ENCODE data around the gene GNB3. TPM values are rescaled to one million over a fixed set of nuclear protein-coding genes. Genes with fewer than 3 reads are reported as not detected.
A peak's percentile ranks its signal among the peaks of the same experiment; 100 is the strongest.

GNB3 gene
- total RNA-seq, 1 experiment from 2014 or later, result 8.7 TPM

- Histone ChIP-seq H3K9ac (ENCODE audit: low read length) (peak within 1 kb of the TSS; percentile 99), H3K9me3 (ENCODE audit: control insufficient read depth in 1 of 2, insufficient read depth in 1 of 2, low read depth in 1 of 2, low read length in 2 of 2) (no peaks in the 10 kb centered on the region), H3K4me2 (ENCODE audit: low read length) (peak within 1 kb of the TSS; percentile 91), H3K9me2 (ENCODE audit: insufficient read depth) (no peaks in the 10 kb centered on the region), H3K27ac (ENCODE audit: low read depth, low read length) (peak within 1 kb of the TSS; percentile 88), H4K20me1 (ENCODE audit: insufficient read depth) (no peaks in the 10 kb centered on the region), H3K79me2 (ENCODE audit: insufficient read depth, low read length) (peaks cover 31% of the 10 kb centered on the region), H3K4me1 (ENCODE audit: control insufficient read depth in 1 of 2, insufficient read depth in 2 of 2, low read length in 2 of 2) (peaks cover 12 to 34% of the 10 kb centered on the region in 2 experiments), H3K27me3 (ENCODE audit: insufficient read depth, low read length) (no peaks in the 10 kb centered on the region), H3K4me3 (replicated peaks in 1 of 2; ENCODE audit: low read depth in 1 of 2, low read length in 2 of 2) (peak within 1 kb of the TSS; percentile 79 to 95), H3K36me3 (ENCODE audit: control insufficient read depth in 1 of 2, insufficient read depth in 2 of 2, low read length in 2 of 2) (peaks cover 6 to 19% of the 10 kb centered on the region in 2 experiments; a peak in 3 of 4 replicates), H2AFZ (ENCODE audit: low read depth, low read length, poor library complexity, severe bottlenecking) (no peak within 1 kb of the TSS)
- peak; percentile 19 for ATAC-seq
- no TSS peak for BruUV-seq (replicated peaks)
- ChIA-PET CTCF (interaction anchor here (1.0 to 2.7 kb wide), 5 partner anchors 24 to 257 kb away, joined by 3 to 11 read pairs (median 5); partner anchors contain the start of genes CDCA3, MLF2, PTMS and USP5), POLR2A (interaction anchor here (1.0 to 3.6 kb wide), 4 partner anchors 24 to 139 kb away, joined by 3 to 12 read pairs (median 8); partner anchors contain the start of genes CDCA3, PTMS, USP5 and ZNF384), RAD21 (ENCODE audit: low non-redundant PET in 1 of 2, low total read pairs in 2 of 2, uncharacterized antibody in 2 of 2, unreplicated experiment in 2 of 2) (no interaction called here)
- no peak for DNase-seq (ENCODE audit: low read depth, low spot score)
- TF ChIP-seq EZH2phosphoT487 (IDR thresholded peaks at IDR 0.05; ENCODE audit: borderline replicate concordance) (no peak), SRF (IDR thresholded peaks at IDR 0.05; ENCODE audit: low read depth) (no peak), POLR2A (IDR thresholded peaks at IDR 0.05; ENCODE audit: borderline replicate concordance, extremely low read depth, insufficient read depth, insufficient read length) (peak; percentile 45), YY1 (IDR thresholded peaks at IDR 0.05; ENCODE audit: extremely low read depth, insufficient replicate concordance, low read depth, low read length) (no peak), ZBTB33 (IDR thresholded peaks at IDR 0.05; ENCODE audit: extremely low read depth, insufficient replicate concordance, low read length) (no peak), ELF1 (IDR thresholded peaks at IDR 0.05; ENCODE audit: borderline replicate concordance, low read depth) (no peak), ATF3 (IDR thresholded peaks at IDR 0.05) (no peak), REST (IDR thresholded peaks at IDR 0.05; ENCODE audit: low read depth) (no peak), CEBPB (IDR thresholded peaks at IDR 0.05; ENCODE audit: low read depth) (no peak), SP1 (IDR thresholded peaks at IDR 0.05; ENCODE audit: low read depth) (no peak), CBX3 (IDR thresholded peaks at IDR 0.05; ENCODE audit: low read depth) (no peak), EGR1 (IDR thresholded peaks at IDR 0.05; ENCODE audit: low read depth) (no peak), TCF7L2 (IDR thresholded peaks at IDR 0.05; ENCODE audit: borderline replicate concordance, extremely low read depth, insufficient read depth, insufficient read length) (peak; percentile 7), RAD21 (IDR thresholded peaks at IDR 0.05; ENCODE audit: low read depth) (no peak), ZFX (IDR thresholded peaks at IDR 0.05) (no peak), EZH2 (IDR thresholded peaks at IDR 0.05) (no peak), ZNF274 (IDR thresholded peaks at IDR 0.05; ENCODE audit: low read depth, low read length) (no peak)
- intact Hi-C loops (cut with micrococcal nuclease), result no loop called here
These were observed 12.5 kb upstream of the GNB3 start, which contains the start of gene P3H3 for GRCh38 chr12:6827982-6828780. TSS of gene P3H3 (plus strand) at chr12:6828407. CDS start at chr12:6828441, 34 bp downstream.

Data from HCT116 (cell line).